HEK293T (cell line): Measurements from ENCODE around the gene S1PR2.
"Not testable (repeated sequence)": the region's sequence is repeated elsewhere in the genome, so short reads cannot be mapped to it uniquely, and the experiment has no call there.

Experiments used
- CTCF ChIA-PET: fragments of 350-600 bp; formaldehyde crosslinking; extraction: SDS; loops from one replicate; lab custom pipeline; 2021; ENCODE audit warnings: antibody characterized with exemption, inconsistent platforms; lab: Yijun Ruan, JAX
- POLR2A ChIA-PET: fragments of 350-600 bp; formaldehyde crosslinking; extraction: SDS; loops from one replicate; lab custom pipeline; 2020; ENCODE audit warnings: antibody characterized with exemption, inconsistent platforms; lab: Yijun Ruan, JAX
- DNase-seq: peaks from one replicate; pipeline ENCODE4 v3.0.0; 2012; ENCODE audit warnings: mixed read lengths; ENCODE audit errors: extremely low spot score
- ARNT ChIP-seq: fragments of 450-650 bp; IDR thresholded peaks from 2 replicates; pipeline ENCODE4 v1.6.1; 2017; ENCODE audit warnings: mild to moderate bottlenecking
- CTBP1 ChIP-seq: fragments of 450-650 bp; IDR thresholded peaks from 2 replicates; pipeline ENCODE4 v1.6.1; 2016; ENCODE audit warnings: borderline replicate concordance
- ELF4 ChIP-seq: fragments of 450-650 bp; IDR thresholded peaks from 2 replicates; pipeline ENCODE4 v1.6.1; 2017; ENCODE audit warnings: antibody characterized with exemption
- FOXA1 ChIP-seq: fragments of 450-650 bp; IDR thresholded peaks from 2 replicates; pipeline ENCODE4 v1.6.1; 2016; ENCODE audit warnings: mild to moderate bottlenecking
- FOXK2 ChIP-seq: fragments of 450-650 bp; IDR thresholded peaks from 2 replicates; pipeline ENCODE4 v1.6.1; 2016; ENCODE audit warnings: mild to moderate bottlenecking
- FOXM1 ChIP-seq: fragments of 450-650 bp; IDR thresholded peaks from 2 replicates; pipeline ENCODE4 v1.6.1; 2017; ENCODE audit warnings: mild to moderate bottlenecking, borderline replicate concordance
- HDGF ChIP-seq: fragments of 450-650 bp; IDR thresholded peaks from 2 replicates; pipeline ENCODE4 v1.6.1; 2017; ENCODE audit warnings: antibody characterized with exemption, borderline replicate concordance
- L3MBTL2 ChIP-seq: fragments of 450-650 bp; conservative IDR thresholded peaks from 2 replicates; pipeline ENCODE4 v1.6.1; 2016; ENCODE audit warnings: mild to moderate bottlenecking
- LEF1 ChIP-seq: fragments of 450-650 bp; IDR thresholded peaks from 2 replicates; pipeline ENCODE4 v1.6.1; 2017; ENCODE audit warnings: mild to moderate bottlenecking, borderline replicate concordance
- NFRKB ChIP-seq: fragments of 450-650 bp; IDR thresholded peaks from 2 replicates; pipeline ENCODE4 v1.6.1; 2016; ENCODE audit warnings: mild to moderate bottlenecking, moderate library complexity
- SP1 ChIP-seq: fragments of 450-650 bp; IDR thresholded peaks from 2 replicates; pipeline ENCODE4 v1.6.1; 2017
- SUZ12 ChIP-seq: fragments of 450-650 bp; IDR thresholded peaks from 2 replicates; pipeline ENCODE4 v1.6.1; 2016; ENCODE audit warnings: mild to moderate bottlenecking
- TARDBP ChIP-seq: fragments of 450-650 bp; IDR thresholded peaks from 2 replicates; pipeline ENCODE4 v1.6.1; 2016
- ZNF384 ChIP-seq: fragments of 450-650 bp; IDR thresholded peaks from 2 replicates; pipeline ENCODE4 v1.6.1; 2016

Gene S1PR2

DNA sequence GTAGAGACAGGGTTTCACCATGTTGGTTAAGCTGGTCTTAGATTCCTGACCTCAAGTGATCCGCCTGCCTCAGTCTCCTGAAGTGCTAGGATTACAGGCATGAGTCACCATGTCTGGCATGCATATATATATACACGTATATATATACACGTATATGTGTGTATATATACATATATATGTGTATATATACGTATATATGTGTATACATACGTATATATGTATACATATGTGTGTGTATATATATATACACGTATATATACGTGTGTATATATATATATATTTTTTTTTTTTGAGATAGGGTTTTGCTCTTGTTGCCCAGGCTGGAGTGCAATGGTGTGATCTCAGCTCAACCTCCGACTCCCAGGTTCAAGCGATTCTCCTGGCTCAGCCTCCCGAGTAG, 48.3 kb downstream of the S1PR2 start:
- ChIA-PET POLR2A (interaction anchor here (1.2 kb wide), 1 partner anchor 12 kb away, joined by 6 read pairs; the partner anchor contains the start of gene DNMT1), CTCF (no interaction called here)
- no peak for DNase-seq
- no peak for TF ChIP-seq SUZ12
- TF ChIP-seq HDGF = no peak
- no peak for TF ChIP-seq NFRKB
- no peak for TF ChIP-seq FOXM1
- TF ChIP-seq SP1 = no peak
- TF ChIP-seq FOXK2 = no peak
- TF ChIP-seq ELF4 = no peak
- TF ChIP-seq ARNT = no peak
- no peak for TF ChIP-seq TARDBP
- no peak for TF ChIP-seq ZNF384
- TF ChIP-seq FOXA1 = no peak

DNA sequence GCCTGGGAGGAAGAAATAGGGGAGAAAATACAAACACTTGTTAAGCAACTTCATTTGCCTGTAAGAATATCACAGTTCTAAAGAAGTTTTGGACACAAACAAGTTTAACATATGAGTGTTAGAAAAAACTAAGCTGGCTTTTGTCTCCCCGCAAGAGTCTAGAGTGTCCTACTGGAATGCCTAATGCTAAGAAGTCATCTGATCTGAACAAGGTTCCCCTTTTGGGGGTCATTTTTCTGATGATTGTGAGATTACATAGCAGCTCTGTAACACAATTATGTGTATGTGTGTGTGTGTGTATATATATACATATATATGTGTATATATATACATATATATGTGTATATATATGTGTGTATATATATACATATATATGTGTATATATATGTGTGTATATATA, 49.1 kb downstream of the S1PR2 start:
- no peak for DNase-seq
- no peak for TF ChIP-seq L3MBTL2
- no peak for TF ChIP-seq SP1
- TF ChIP-seq FOXM1 = no peak
- TF ChIP-seq ELF4 = no peak
- no peak for TF ChIP-seq SUZ12
- CTCF ChIA-PET = no interaction called here
- POLR2A ChIA-PET = interaction anchor here (1.2 kb wide), 1 partner anchor 13 kb away, joined by 6 read pairs; the partner anchor contains the start of gene DNMT1

DNA sequence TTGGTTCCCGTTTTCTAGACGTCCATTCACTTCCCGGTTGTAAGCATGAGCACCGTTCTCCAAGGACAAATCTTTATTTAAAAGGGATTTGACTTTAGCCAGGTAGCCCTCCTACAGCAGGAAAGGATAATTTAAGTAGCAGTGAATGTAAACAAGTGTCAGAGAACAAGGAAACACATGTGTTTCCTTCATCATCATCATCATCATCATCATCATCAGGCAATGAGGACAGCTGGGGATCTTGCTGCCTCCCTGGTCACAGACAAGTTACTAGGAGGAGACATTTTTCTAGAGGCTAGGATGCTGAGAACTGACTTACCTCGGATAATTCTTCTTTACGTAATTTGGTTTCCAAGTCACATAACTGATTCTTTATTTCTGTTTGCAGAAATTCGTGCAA, 50.7 kb downstream of the S1PR2 start:
- CTCF ChIA-PET = no interaction called here
- DNase-seq = no peak
- no peak for TF ChIP-seq NFRKB
- TF ChIP-seq CTBP1 = no peak
- TF ChIP-seq LEF1 = no peak
- TF ChIP-seq FOXM1 = no peak
- POLR2A ChIA-PET = no interaction called here

DNA sequence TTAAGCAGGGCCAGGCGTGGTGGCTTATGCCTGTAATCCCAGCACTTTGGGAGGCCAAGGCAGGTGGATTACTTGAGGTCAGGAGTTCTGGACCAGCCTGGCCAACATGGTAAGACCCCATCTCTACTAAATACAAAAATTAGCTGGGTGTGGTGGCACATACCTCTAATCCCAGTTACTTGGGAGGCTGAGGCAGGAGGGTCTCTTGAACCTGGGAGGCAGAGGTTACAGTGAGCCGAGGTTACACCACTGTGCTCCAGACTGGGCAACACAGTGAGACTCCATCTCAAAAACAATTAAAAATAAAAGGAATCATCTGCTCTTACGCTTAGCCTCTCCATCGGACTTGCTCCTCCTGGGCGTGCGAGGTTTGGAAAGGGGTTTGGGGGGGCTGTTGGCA, 51.1 kb downstream of the S1PR2 start:
- DNase-seq, POLR2A ChIA-PET, CTCF ChIA-PET: not testable (repeated sequence)

DNA sequence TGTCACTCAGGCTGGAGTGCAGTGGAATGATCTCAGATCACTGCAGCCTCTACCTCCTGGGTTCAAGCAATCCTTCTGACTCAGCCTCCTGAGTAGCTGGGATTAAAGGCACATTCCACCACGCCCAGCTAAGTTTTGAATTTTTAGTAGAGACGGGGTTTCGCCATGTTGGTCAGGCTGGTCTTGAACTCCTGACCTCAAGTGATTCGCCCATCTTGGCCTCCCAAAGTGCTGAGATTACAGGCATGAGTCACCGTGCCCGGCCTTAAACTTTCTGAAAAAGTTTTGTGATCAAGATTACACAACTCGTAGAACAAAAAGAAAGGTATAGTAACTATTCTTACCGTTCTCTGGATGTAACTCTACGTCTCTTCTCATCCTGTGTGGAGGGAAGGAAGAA, 57.6 kb downstream of the S1PR2 start:
- no peak for DNase-seq
- ChIA-PET POLR2A (no interaction called here), CTCF (interaction anchor here (0.6 kb wide), 1 partner anchor 1533 kb away, joined by 3 read pairs; no protein-coding TSS in a partner anchor)
- TF ChIP-seq LEF1 = no peak
